Stimulated activated CD4-positive, alpha-beta T cell treated with anti-CD3 and anti-CD28 coated beads, Interleukin-2, amount 100 ng/mL, for 24 hours (primary cell): Measurements from ENCODE around the gene EDDM13.
"Not testable (repeated sequence)": the region's sequence is repeated elsewhere in the genome, so short reads cannot be mapped to it uniquely, and the experiment has no call there.

ENCODE experiments used
- DNase-seq, 2 donors: peaks; one replicate each; pipeline ENCODE4 v3.0.0-alpha.2; 2020

The EDDM13 gene

GRCh38 chr19:56295531-56296455 is 23.2 kb downstream of the EDDM13 start:
- no peak for DNase-seq

GRCh38 chr19:56297010-56297409 is 24.5 kb downstream of the EDDM13 start:
- DNase-seq: no peak

GRCh38 chr19:56299688-56300087 is 27.1 kb downstream of the EDDM13 start:
- DNase-seq: no peak

DNA sequence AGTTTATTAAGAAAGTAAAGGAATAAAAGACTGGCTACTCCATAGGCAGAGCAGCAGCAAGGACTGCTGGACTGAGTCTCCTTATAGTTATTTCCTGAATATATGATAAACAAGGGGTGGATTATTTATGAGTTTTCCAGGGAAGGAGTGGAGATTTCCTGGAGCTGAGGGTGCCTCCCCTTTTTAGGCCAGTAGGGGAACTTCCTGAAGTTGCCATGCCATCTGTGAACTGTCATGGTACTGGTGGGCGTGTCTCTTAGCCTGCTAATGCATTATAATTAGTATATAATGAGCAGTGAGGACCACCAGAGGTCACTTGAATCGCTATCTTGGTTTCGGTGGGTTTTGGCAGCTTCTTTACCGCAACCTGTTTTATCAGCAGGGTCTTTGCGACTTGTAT is 28.6 kb downstream of the EDDM13 start:
- DNase-seq: no peak

DNA sequence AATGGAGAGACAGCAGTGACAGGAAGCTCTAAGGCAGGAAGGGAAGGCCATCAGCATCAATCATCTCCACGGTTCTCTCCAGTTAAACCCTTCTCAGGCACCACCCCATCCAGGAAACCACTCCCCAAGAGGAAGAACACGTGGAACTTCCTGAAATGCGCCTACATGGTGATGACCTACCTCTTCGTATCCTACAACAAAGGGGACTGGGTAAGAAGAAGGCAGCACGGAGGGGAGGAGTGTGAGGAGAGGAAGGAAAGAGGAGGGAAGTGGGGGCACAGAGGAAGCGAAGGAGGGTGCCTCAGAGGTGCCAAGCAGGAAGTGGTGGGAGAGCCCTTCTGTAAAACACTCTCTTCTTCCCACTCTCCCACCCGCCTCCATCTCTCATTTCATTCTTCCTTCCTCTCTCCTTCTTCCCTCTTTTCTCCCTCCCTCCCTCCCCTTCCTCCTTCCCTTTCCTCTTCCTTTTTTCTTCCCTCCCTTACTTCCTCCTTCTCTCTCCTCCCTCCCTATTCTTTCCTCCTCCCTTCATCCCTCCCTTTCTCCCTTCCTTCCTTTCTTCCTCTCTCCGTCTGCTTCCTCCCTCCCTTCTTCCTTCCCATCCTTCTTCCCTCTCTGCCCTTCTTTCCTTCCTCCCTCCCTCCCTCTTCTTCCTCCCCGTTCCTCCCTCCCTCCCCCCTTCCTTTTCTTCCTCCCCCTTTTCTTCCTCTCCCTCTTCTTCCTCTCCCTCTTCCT is 29.5 kb downstream of the EDDM13 start:
- no peak for DNase-seq

DNA sequence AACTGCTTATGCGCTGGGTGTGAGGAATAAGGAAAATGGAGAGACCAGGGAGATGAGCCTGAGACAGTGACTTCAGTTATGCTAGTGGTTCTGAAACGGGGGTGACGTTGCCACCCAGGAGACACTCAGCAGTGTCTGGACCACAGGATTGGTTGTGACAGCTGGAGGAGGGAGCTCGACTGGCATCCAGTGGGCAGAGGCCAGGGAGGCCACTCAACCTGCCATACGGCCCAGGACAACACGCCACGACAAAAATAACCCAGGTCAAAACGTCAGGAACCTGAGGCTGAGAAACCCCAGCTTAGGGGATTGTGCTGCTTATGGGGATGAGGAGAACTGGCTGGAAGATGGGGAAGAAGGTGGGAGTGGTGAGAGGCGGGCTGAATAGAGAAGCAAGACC is 31.7 kb downstream of the EDDM13 start:
- DNase-seq: no peak

- DNase-seq: no peak
These were observed 33.5 kb downstream of the EDDM13 start for GRCh38 chr19:56306016-56306415.

DNA sequence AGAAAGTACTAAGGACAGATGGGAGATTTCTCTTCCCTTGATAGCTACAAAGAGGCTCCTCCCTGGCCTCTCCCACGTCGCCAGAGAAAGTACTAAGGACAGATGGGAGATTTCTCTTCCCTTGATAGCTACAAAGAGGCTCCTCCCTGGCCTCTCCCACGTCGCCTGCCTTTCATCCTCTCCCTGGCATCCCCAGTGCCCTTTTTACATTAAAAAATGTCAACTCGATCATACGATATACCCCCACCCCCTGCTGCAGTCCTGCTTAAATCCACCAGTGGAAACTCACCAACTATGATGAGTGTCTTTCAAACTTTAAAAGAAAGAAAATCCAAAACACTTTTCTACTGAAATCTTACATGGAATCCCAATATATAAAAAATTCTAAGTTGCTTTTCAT is 34.5 kb downstream of the EDDM13 start:
- DNase-seq: not testable (repeated sequence)

- no peak for DNase-seq
These were observed 36.2 kb downstream of the EDDM13 start for GRCh38 chr19:56308792-56309191.

GRCh38 chr19:56309511-56310185 is 37.1 kb downstream of the EDDM13 start:
- peak; percentile 64 to 65 for DNase-seq

DNA sequence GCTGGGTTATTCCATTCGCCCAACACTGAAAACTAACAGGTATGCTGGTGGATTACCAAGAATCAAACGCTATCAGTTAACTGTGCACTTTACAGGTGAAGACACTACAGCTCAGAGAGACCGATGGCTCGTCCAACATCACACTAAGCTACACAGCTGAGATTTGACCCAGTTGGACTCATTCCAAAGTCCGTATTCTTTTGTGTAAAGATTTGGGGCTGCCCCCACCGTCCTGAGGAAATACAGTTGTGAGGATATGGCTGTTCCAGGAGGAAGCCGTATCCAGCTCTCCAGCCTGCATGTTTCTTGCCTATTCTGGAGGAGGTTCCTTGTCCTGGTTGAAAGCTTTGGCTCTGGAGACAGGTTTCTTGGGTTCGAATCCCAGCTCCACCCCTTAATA is 37.9 kb downstream of the EDDM13 start:
- no peak for DNase-seq

DNA sequence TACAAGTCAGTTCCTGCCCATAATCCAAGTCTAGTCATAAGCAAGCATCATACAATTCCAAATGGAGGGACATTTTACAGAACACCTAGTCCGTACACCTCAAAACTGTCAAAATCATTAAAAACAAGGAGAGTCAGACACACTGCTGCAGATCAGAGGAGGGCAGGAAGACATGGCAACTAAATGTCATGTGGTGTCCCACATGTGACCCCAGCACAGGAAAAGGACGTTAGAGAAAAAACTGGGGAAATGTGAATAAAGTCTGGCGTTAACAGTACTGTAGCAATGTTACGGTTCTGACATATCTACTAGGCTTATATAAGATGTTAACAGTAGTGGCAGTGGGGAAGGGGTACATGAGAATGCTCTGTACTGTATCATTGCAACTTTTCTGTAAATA is 39.8 kb downstream of the EDDM13 start:
- no peak for DNase-seq

DNA sequence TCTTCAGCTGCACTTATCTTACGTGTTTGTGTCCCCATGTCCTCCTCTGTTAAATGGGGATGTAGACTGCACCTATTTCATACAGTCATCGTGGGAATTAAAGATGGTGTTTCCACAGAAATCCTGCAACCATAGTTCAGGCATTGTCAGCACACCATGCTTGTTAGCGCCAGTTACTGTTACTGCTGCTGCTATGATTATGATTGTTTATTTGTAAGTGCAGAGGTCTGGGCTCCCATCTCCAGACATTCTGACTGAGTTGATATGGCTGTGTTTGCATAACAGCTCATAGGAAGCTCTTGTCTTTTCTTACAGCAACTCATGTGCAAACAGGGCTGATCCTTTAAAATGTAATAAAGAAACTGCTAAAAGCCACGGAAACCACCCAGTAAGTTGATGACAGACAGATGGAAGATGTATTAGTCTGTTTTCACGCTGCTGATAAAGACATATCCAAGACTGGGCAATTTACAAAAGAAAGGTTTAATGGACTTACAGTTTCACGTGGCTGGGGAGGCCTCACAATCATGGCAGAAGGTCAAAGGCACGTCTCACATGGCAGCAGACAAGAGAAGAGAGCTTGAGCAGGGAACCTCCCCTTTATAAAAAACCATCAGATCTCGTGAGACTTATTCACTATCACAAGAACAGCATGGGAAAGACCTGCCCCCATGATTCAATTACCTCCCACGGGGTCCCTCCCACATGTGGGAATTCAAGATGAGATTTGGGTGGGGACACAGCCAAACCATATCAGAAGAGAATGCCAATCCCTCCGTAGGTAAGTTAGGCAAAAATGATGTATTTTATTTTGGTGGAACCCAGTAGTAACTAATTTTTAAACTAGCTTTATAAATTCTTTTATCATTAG is 40.5 kb downstream of the EDDM13 start:
- DNase-seq: peak in 1 of 2 donors; percentile 4

GRCh38 chr19:56314018-56314380 is 41.5 kb downstream of the EDDM13 start:
- DNase-seq: no peak

DNA sequence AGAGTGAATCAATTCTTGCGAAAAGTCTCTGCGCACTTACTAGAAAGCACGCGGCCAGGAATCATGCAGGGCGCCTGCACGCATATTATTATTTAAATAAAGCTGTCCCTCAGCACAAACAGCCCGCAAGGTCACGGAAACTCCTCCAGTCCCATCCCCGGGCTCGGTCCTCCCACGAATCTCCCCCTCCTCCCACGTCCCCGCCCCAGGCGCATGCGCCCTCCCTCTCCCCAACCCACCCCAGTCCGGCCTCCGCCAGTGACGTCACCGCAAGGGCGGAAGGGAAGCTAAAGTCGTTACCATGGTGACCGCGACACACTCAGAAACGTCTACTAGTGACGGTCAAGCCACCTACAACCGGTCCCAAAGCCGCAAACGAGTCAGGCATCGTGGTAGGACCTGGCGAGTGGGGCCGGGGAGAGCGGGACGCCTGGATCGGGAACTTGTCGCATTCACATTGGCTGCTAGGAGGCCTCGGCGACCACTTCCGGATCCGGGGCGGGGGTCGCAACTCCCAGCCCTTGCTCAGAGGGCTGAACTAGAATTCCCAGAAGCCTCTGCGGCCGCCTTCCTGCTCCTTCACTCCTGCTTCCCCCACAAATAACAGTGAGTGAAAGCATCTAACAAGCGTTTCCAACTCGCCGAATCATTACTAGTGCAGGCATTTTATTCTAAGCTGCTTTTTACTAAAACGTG is 42.0 kb downstream of the EDDM13 start, which contains the start of gene ZSCAN5A:
ZSCAN5A (minus strand) TSS at position 459 of the 696 bp plus-strand sequence. CDS start 89,793 bp downstream, outside the sequence.
- peak; percentile 95 to 98 for DNase-seq

- peak; percentile 86 to 90 for DNase-seq
These were observed 42.7 kb downstream of the EDDM13 start for GRCh38 chr19:56315077-56315828.

DNA sequence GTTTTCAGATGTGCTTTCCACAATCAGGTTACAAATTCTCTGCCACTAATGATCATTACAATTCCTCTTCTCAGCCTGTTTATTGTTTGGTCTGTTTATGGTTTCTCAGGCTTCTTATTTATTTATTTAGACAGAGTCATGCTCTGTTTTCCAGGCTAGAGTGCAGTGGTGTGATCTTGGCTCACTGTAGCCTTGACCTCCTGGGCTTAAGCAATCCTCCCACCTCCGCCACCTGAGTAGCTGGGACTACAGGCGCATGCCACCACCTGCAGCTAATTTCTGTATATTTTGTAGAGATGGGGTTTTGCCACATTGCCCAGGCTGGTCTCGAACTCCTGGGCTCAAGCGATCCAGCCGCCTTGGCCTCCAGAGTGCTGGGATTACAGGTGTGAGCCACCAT is 44.2 kb downstream of the EDDM13 start:
- no peak for DNase-seq

- DNase-seq: no peak
These were observed 45.2 kb downstream of the EDDM13 start for GRCh38 chr19:56317749-56318148.

DNA sequence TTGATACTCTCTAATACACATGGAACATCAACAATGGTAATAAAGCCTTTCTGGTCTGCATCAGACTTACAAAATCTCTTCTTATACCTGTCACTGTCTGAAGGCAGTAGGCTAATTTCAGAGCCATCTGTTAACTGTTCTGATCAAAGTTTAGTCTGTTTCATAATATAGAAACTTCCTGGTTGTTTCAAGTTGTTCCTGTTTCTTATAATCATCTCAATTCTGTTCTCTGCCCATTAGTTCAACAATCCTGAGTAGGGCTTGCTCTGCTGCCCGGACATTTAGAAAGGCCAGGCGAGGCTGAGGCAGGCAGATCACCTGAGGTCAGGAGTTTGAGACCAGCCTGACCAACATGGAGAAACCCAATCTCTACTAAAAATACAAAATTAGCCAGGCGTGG is 47.4 kb downstream of the EDDM13 start:
- DNase-seq: no peak

DNA sequence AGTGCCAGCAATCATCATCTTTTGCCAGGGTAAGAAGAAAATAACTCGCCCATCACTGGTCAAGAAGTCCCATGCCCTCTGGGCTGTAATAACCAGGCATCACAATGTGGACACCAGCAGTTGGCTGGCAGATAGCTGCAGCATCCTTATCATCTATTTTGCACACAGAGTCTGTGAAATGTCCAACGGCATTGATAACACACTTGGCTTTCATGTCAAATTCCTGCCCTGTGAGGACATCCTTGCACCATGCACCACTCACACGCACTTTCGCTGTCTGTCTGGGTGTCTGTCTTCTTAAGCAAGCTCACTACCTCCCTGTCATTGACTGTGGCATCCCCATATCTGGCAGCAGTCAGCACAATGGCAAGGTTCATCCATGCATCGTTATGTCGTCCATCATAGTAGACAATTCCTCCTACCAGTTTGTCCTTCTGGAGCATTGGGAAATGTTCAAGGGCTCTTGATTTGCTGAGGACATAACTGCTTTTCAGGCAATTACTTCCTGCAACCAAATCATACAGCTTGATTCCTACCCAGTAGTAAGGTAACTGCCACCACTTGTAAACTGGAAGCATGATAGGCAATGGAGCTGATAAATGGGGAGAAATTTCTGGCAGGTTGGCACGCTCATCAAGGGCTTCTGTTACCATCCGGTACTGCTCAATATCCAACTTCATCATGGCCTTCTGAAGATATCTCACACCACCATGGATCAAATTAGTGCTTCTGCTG is 48.9 kb downstream of the EDDM13 start:
- no peak for DNase-seq
